Glomerular visceral epithelial cell (primary cell): Measurements from ENCODE around the gene ANAPC2.

Experiments
- DNase-seq: peaks from one replicate; pipeline ENCODE4 v3.0.0-alpha.2; 2016; ENCODE audit errors: extremely low spot score

The ANAPC2 gene

DNA sequence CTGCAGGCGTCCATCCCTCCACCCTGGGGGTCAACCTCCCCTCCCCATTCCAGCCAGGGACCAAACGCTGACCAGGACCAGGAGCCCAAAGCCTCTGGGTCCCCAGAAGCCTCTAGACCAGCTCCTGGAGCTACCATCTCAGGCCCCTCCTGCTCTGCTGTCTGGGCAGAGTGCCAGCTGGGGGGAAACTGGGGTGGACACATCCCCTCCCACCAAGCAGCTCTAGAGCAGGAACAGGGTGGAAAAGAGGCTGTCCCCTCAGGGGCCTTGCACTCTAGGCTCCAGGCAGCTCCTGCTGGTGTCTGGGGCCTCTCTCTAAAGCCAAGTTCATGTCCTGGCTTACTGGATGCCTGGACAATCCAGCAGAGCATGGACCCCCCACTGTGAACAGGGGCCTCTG, 4.5 kb upstream of the ANAPC2 start:
- DNase-seq = no peak

DNA sequence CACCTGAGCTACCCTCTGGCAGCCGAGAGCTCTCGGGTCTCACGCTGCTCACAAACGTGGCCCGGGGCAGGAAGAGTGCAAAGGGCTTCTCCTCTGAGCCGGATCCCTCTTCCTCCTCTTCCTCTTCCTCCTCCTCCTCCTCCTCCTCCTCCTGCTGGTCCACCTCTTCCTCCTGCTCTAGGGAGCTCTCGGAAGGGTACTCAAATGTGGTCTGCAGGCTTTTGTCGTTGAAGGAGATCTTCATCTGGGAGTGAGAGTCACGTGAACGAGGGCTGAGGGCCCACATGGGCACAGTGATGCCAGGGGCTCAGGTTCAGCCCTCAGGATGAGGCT, 4.1 kb upstream of the ANAPC2 start:
- no peak for DNase-seq

- no peak for DNase-seq
Measured at GRCh38 chr9:137191691-137192447, 3.5 kb upstream of the ANAPC2 start.

DNA sequence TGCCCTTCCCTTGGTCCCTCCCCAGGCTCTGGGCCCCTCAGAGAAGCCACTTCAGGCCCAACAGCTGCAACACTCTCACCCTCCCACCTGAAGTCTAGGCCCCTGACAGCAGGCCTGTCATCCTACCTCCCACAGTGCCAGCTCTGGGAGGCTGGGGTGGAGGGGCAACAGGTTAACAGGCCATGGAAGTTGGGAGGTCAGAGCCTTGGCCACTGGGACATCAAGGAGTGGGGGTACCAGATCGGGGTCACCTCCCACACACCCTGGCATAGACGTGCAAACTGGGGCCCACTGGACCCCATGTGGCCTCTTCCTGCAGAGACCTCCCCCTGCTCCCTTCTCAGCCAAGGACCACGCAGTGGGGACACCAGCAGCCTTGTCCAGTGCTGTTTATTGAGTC, 2.9 kb upstream of the ANAPC2 start:
- no peak for DNase-seq

DNA sequence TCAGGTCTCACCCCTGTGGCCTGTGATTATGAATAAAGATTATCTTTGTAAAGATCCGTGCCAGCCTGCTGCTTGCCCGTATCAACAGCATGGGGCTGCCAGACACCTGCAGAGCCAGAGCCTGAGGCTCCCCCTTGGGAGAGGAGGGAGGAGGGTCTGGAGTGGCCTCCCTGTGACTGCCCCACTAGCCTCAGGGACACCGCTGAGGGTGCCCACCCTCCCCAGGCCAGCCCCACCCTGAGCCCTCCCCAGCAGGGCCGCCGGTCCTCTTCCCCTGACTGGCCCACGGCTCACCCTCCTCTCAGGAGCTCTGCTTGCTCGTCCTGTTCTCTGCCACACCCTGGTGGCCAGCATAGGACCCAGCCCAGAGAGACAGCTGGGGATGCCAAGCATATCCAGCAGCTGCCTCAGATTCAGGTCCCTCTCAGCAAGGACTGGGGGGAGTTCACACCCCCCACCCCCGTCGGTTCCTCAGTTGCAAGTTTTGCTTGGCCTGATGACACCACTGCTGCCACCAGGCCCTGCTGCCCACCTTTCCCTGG, 2.0 kb upstream of the ANAPC2 start:
- DNase-seq = no peak

- no peak for DNase-seq
Measured at GRCh38 chr9:137189297-137190295, 1.2 kb upstream of the ANAPC2 start.

DNA sequence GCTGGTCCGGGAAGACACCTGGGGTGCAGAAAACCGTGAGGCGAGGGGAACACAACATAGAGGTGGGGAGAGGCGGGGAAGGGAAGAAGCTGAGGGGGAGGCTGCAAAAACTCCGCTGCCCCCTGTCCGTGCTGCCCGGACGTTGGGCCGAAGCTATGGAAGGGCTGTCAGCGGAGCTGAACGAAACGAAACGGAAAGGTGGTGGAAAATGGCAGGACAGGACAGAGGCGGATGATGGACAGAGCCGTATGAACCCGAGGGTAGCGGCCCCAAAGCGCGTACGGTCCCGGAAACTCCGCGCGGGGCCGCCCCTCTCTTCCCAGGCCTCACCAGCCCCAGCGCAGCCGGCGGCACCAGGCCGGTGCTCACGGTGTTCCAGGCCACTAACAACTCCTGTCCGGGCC, 272 bp downstream of the ANAPC2 start:
- DNase-seq = no peak

GRCh38 chr9:137187386-137187785, 974 bp downstream of the ANAPC2 start:
- no peak for DNase-seq

GRCh38 chr9:137186385-137186784, 2.0 kb downstream of the ANAPC2 start:
- DNase-seq = no peak

GRCh38 chr9:137185921-137186320, 2.4 kb downstream of the ANAPC2 start:
- no peak for DNase-seq

GRCh38 chr9:137184881-137185660, 3.3 kb downstream of the ANAPC2 start:
- no peak for DNase-seq

DNA sequence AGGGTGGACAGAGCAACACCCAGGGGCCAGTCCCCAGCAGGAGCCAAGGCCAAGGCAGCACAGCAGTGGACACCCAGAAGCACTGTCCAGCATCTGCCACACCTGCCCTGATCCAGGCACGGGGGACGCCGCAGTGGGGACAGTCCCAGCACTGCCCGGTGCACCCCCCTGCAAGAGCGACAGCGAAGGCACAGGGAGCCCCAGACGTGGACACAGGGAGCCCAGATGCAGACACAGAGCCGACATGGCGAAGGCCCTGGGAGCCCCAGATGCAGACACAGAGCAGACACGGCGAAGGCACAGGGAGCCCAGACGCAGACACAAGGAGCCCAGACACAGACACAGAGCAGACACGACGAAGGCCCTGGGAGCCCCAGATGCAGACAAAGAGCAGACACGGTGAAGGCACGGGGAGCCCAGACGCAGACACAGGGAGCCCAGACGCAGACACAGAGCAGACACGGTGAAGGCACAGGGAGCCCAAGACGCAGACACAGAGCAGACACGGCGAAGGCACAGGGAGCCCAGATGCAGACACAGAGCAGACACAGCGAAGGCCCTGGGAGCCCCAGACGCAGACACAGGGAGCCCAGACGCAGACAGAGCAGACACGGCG, 4.3 kb downstream of the ANAPC2 start:
- no peak for DNase-seq

- DNase-seq = no peak
Measured at GRCh38 chr9:137182836-137183235, 5.5 kb downstream of the ANAPC2 start.

GRCh38 chr9:137181680-137182079, 6.7 kb downstream of the ANAPC2 start:
- DNase-seq = no peak

- DNase-seq = no peak
Measured at GRCh38 chr9:137180491-137180890, 7.9 kb downstream of the ANAPC2 start.

DNA sequence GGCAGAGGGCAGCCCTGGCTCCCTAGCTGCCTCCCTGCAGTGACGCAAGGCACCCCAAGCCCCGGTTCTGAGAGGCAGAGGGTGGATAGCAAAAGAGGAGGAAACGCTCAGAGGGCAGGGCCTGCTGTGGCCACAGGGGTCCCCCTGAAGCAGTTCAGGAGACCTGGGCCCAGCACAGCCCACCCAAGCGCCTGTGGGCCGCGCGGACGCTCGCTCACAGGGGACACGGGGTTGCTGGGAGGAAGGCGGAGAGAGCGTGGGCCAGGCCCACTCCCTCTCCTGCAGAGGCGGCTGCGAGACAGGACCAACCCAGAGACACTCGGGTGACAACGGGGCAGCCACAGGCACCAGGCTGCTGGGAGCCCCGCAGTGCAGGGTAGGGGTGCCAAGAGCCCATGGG, 8.6 kb downstream of the ANAPC2 start:
- DNase-seq = no peak

- no peak for DNase-seq
Measured at GRCh38 chr9:137178939-137179630, 9.3 kb downstream of the ANAPC2 start.

DNA sequence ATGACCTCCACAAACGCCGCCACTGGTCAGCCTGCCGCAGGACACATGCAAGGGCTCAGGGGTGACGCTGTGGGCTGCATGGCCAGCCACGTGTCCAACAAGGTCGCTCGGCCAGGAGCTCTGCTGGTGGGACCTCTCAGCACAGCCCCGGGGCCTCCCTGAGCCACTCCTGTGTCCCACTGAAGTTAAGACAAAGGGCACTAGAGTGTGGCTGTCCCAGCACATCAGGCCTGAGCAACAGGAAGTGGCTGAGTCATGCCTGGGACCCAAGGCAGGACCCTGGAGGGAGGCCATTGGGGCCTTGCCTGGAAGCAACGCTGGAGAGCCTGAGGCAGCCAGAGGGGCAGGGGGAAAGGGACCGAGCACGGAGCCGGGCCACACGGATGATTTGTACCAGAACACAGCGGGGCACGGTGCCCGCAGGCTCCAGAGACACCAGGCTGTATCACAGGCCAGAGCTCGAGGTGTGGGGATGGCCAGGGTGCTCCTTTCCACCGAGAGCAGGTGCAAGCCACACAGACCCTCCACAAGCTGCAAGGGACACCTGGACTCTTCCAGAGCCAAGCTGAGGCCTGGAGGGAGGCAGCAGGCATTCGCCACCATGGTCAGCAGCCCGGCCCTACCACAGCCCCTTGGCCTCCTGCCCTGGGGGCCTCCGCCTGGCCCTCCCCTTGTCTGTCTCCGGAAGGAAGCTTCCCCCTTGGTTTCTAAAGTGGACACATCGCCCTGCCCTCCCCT, 10.0 kb downstream of the ANAPC2 start:
- DNase-seq = no peak

DNA sequence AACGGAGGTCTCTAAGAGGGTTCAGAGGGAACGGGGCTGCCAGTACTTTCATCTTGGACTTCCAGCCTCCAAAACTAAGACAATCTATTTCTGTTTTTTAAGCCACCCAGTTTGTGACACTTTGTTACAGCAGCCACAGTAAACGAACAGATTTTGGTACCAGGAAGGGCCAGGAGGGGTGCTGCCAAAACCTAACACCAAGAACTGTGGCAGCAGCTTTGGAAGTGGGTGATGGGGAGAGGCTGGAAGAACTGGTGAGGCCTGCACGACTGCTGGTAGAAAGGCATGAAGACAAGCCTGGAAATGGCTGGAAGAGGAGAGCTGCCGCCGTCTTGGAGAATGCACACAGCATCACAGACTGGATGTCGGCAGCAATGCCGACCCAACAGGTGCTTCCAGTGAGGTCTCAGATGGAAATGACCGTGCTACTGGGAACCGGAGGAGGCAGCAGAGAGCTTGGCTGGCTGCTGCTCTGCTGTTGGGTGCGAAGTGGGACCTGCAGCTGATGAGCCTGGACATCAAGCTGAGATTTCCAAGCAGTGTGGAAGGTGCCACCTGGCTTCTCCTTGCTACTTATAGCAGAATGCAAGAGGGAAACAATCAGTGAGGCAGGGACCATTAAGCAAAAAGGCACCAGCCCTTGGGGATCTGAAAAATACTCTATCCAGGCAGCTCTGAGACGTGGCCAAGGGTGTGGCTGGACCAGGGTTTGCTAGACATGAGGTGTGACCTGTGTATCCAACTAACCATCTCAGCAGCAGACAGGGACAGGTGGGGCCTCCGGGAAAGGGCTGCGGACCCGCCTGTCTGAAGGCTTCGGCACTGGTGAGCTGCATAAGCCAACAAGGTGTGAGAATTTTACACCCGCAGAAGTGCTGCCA, 11.8 kb downstream of the ANAPC2 start:
- DNase-seq = peak; percentile 40
